CD14-positive monocyte (primary cell): ENCODE results near the gene L3MBTL4. TPM values are rescaled to one million over a fixed set of nuclear protein-coding genes. Genes with fewer than 3 reads are reported as not detected.

Experiments
- DNase-seq, 3 donors: peaks; one replicate each; pipeline ENCODE4 v3.0.0-alpha.2; 2011 to 2022
- H2AFZ ChIP-seq: 2 replicates; pipeline ENCODE4 v1.6.0; 2012; ENCODE audit warnings: mild to moderate bottlenecking, low read depth, low read length, inconsistent platforms; ENCODE audit not compliant: insufficient read depth, poor library complexity, severe bottlenecking
- H3K27ac ChIP-seq, 2 donors: 1 replicate in 1 of 2; 2 replicates in 1 of 2; pipeline ENCODE4 v1.5.1; 2012 to 2013; ENCODE audit warnings: low read length in 2 of 2, control low read depth in 1 of 2, inconsistent platforms in 1 of 2, low read depth in 1 of 2, mild to moderate bottlenecking in 1 of 2
- H3K27me3 ChIP-seq, 2 donors: one replicate each; pipeline versions ENCODE4 v1.6.0 to v1.6.1; 2011 to 2013; ENCODE audit warnings: low read length in 2 of 2; ENCODE audit not compliant: control insufficient read depth in 2 of 2, insufficient read depth in 2 of 2
- H3K36me3 ChIP-seq, 2 donors: replicated peaks in 1 of 2; 1 replicate in 1 of 2; 2 replicates in 1 of 2; pipeline versions ENCODE4 v1.5.1 to v1.6.1; 2012 to 2013; ENCODE audit warnings: low read length in 2 of 2, control low read depth in 1 of 2, inconsistent platforms in 1 of 2, mild to moderate bottlenecking in 1 of 2; ENCODE audit not compliant: insufficient read depth in 2 of 2, control insufficient read depth in 1 of 2
- H3K4me1 ChIP-seq, 2 donors: 1 replicate in 1 of 2; 2 replicates in 1 of 2; pipeline versions ENCODE4 v1.5.1 to v1.6.1; 2012 to 2013; ENCODE audit warnings: low read length in 2 of 2, control low read depth in 1 of 2, inconsistent platforms in 1 of 2, mild to moderate bottlenecking in 1 of 2, moderate library complexity in 1 of 2; ENCODE audit not compliant: insufficient read depth in 2 of 2, control insufficient read depth in 1 of 2
- H3K4me2 ChIP-seq: replicated peaks from 2 replicates; pipeline ENCODE3; 2012; ENCODE audit warnings: low read length, moderate library complexity, mild to moderate bottlenecking; ENCODE audit not compliant: poor library complexity, severe bottlenecking; ENCODE audit errors: extremely low read depth
- H3K4me3 ChIP-seq, 3 experiments: fragments of 200-600 bp in 1 of 3; sonication (generic) in 1 of 3; replicated peaks in 1 of 3; 1 replicate in 2 of 3; 2 replicates in 1 of 3; pipeline ENCODE4 v1.5.1; 2011 to 2013; ENCODE audit warnings: low read length in 3 of 3, mild to moderate bottlenecking in 3 of 3, control low read depth in 2 of 3, low read depth in 2 of 3, inconsistent platforms in 1 of 3, moderate library complexity in 1 of 3
- H3K79me2 ChIP-seq: 2 replicates; pipeline ENCODE4 v1.6.0; 2012; ENCODE audit warnings: mild to moderate bottlenecking, control low read depth, inconsistent platforms, low read length, moderate library complexity; ENCODE audit not compliant: insufficient read depth
- H3K9ac ChIP-seq: 2 replicates; pipeline ENCODE4 v1.6.0; 2017; ENCODE audit warnings: low read length, mild to moderate bottlenecking; ENCODE audit not compliant: insufficient read depth, poor library complexity, severe bottlenecking
- H3K9me3 ChIP-seq, 2 donors: replicated peaks in 1 of 2; 1 replicate in 1 of 2; 2 replicates in 1 of 2; pipeline versions ENCODE4 v1.5.1 to v1.6.1; 2012 to 2013; ENCODE audit warnings: low read length in 2 of 2, control low read depth in 1 of 2; ENCODE audit not compliant: control insufficient read depth in 1 of 2, insufficient read depth in 1 of 2
- H4K20me1 ChIP-seq: 2 replicates; pipeline ENCODE4 v1.6.0; 2012; ENCODE audit warnings: mild to moderate bottlenecking, low read length, control low read depth, moderate library complexity; ENCODE audit not compliant: insufficient read depth
- H3K27ac Mint-ChIP-seq, 7 donors: one replicate each; pipeline ENCODE4 v1.8.0; 2020; ENCODE audit warnings: mild to moderate bottlenecking in 7 of 7, mixed read lengths in 7 of 7, moderate library complexity in 6 of 7, inconsistent platforms in 2 of 7
- H3K27me3 Mint-ChIP-seq, 3 donors: one replicate each; pipeline ENCODE4 v1.8.0; 2021 to 2022; ENCODE audit warnings: low read depth in 3 of 3, mild to moderate bottlenecking in 3 of 3, mixed read lengths in 3 of 3, moderate library complexity in 3 of 3, inconsistent platforms in 1 of 3
- H3K36me3 Mint-ChIP-seq, 2 donors: one replicate each; pipeline ENCODE4 v1.8.0; 2020; ENCODE audit warnings: mixed read lengths in 2 of 2, inconsistent platforms in 1 of 2, mild to moderate bottlenecking in 1 of 2
- H3K4me1 Mint-ChIP-seq: one replicate; pipeline ENCODE4 v1.8.0; 2020; ENCODE audit warnings: mild to moderate bottlenecking, mixed read lengths
- H3K4me3 Mint-ChIP-seq, 2 donors: one replicate each; pipeline ENCODE4 v1.8.0; 2020; ENCODE audit warnings: mild to moderate bottlenecking in 2 of 2, mixed read lengths in 2 of 2, moderate library complexity in 1 of 2
- H3K9me3 Mint-ChIP-seq, 7 donors: one replicate each; pipeline ENCODE4 v1.8.0; 2020 to 2022; ENCODE audit warnings: mixed read lengths in 7 of 7, mild to moderate bottlenecking in 6 of 7, moderate library complexity in 6 of 7, inconsistent platforms in 2 of 7
- CTCF ChIP-seq: fragments of 200-600 bp; IDR thresholded peaks from one replicate; pipeline ENCODE4 v1.8.0; 2022; ENCODE audit warnings: antibody characterized with exemption, mild to moderate bottlenecking
- WGBS: methylation state at CpG from one replicate; pipeline ENCODE4 v1.1.5; 2013; ENCODE audit warnings: missing lambda C conversion rate; ENCODE audit not compliant: insufficient coverage; 5-methylcytosine and 5-hydroxymethylcytosine counted together
- intact Hi-C, 2 donors: fragments of 100-400 bp; cut with micrococcal nuclease; formaldehyde crosslinking; loops; one replicate each; pipeline versions ENCODE4 v1.15.0 to v1.15.1; 2023
- polyA plus RNA-seq, 3 donors: library from polyadenylated mRNA; depleted of rRNA in 1 of 3; unstranded in 2 of 3; stranded (reverse) in 1 of 3; fragments of 300-500 nt in 2 of 3; fragments of >200 nt in 1 of 3; fragmentation: Illumina TruSeq in 2 of 3; gene quantifications; 1 replicate in 2 of 3; 2 replicates in 1 of 3; pipeline ENCODE4 v1.2.3, GENCODE V29; 2012 to 2021

L3MBTL4 gene
- polyA plus RNA-seq, 3 donors, result 0.55 to 1.2 (median 0.72) TPM

- H3K36me3 Mint-ChIP-seq, result no peaks in the 10 kb centered on the region
- H3K27me3 ChIP-seq, result no peaks in the 10 kb centered on the region
Observed at GRCh38 chr18:6434481-6434880, 19.8 kb upstream of the L3MBTL4 start.

GRCh38 chr18:6431659-6432318 is 17.1 kb upstream of the L3MBTL4 start:
- H3K79me2 ChIP-seq, result no peaks in the 10 kb centered on the region
- no peak for DNase-seq
- no peak overlapping the region for H2AFZ ChIP-seq
- no peak for TF ChIP-seq CTCF
- Mint-ChIP-seq H3K4me3 (no peak overlapping the region), H3K9me3 (no peaks in the 10 kb centered on the region), H3K4me1 (no peaks in the 10 kb centered on the region), H3K27me3 (peaks cover 0 to 2% (median 0%) of the 10 kb centered on the region in 3 donors), H3K27ac (peak overlapping the region in 1 of 7 donors; percentile 76), H3K36me3 (no peaks in the 10 kb centered on the region)
- H4K20me1 ChIP-seq, result no peaks in the 10 kb centered on the region
- H3K27me3 ChIP-seq, result no peaks in the 10 kb centered on the region
- H3K36me3 ChIP-seq, result no peaks in the 10 kb centered on the region
- no peaks in the 10 kb centered on the region for H3K9me3 ChIP-seq
- H3K9ac ChIP-seq, result no peak overlapping the region
- intact Hi-C loops, result no loop called here
- no peak overlapping the region for H3K27ac ChIP-seq
- no peaks in the 10 kb centered on the region for H3K4me1 ChIP-seq
- H3K4me3 ChIP-seq, result no peak overlapping the region
- no peak overlapping the region for H3K4me2 ChIP-seq
- WGBS, result 97% methylated on average over 15 of the region's 19 CpGs

More at GRCh38 chr18:6434481-6434880, 19.8 kb upstream of the L3MBTL4 start:
- intact Hi-C loops, result no loop called here
- TF ChIP-seq CTCF, result no peak
- Histone ChIP-seq H3K9ac (no peak overlapping the region), H3K9me3 (no peaks in the 10 kb centered on the region), H3K27ac (no peak overlapping the region), H3K4me3 (no peak overlapping the region), H3K79me2 (no peaks in the 10 kb centered on the region), H3K36me3 (no peaks in the 10 kb centered on the region), H2AFZ (no peak overlapping the region), H3K4me2 (no peak overlapping the region), H3K4me1 (no peaks in the 10 kb centered on the region), H4K20me1 (no peaks in the 10 kb centered on the region)
- DNase-seq, result no peak
- no peak overlapping the region for H3K4me3 Mint-ChIP-seq
- WGBS, result 86% methylated on average over 1 of the region's 5 CpGs
- peaks cover 0 to 2% (median 2%) of the 10 kb centered on the region in 3 donors for H3K27me3 Mint-ChIP-seq
- no peaks in the 10 kb centered on the region for H3K4me1 Mint-ChIP-seq
- H3K27ac Mint-ChIP-seq, result no peak overlapping the region
- H3K9me3 Mint-ChIP-seq, result no peaks in the 10 kb centered on the region
